ENCODE data around the gene CRISP2. TPM values are rescaled to one million over a fixed set of nuclear protein-coding genes. Genes with fewer than 3 reads are reported as not detected.

The CRISP2 gene
- total RNA-seq, 1 experiment from 2014 or later, result not detected

GRCh38 chr6:49676671-49677281 is 36.6 kb downstream of the CRISP2 start:
- Histone ChIP-seq H3K4me3 (ENCODE audit: low read depth, low read length, poor library complexity, severe bottlenecking) (no peak overlapping the region), H3K27ac (ENCODE audit: low read depth, low read length, poor library complexity, severe bottlenecking) (no peak overlapping the region), H3K9me3 (ENCODE audit: low read depth, low read length, poor library complexity, severe bottlenecking) (peaks cover 5% of the 10 kb centered on the region), H3K36me3 (ENCODE audit: insufficient read depth, low read length, poor library complexity, severe bottlenecking) (no peaks in the 10 kb centered on the region), H3K27me3 (replicated peaks; ENCODE audit: insufficient read depth, low read depth, low read length, poor library complexity) (peaks cover 2% of the 10 kb centered on the region), H3K4me1 (ENCODE audit: insufficient read depth, low read length, poor library complexity, severe bottlenecking) (no peaks in the 10 kb centered on the region)
- DNase-seq (ENCODE audit: low spot score), result no peak
- TF ChIP-seq CTCF (conservative IDR thresholded peaks at IDR 0.05; ENCODE audit: low read depth, low read length), result no peak
- TF ChIP-seq EZH2 (IDR thresholded peaks at IDR 0.05; ENCODE audit: borderline replicate concordance, low read depth, low read length, poor library complexity, severe bottlenecking), result no peak
- POLR2A ChIA-PET (ENCODE audit: low non-redundant PET), result no interaction called here
- intact Hi-C loops (cut with micrococcal nuclease; ENCODE audit: unreplicated experiment), result no loop called here
- CTCF ChIA-PET, result no interaction called here
- no TSS peak for BruUV-seq (replicated peaks)

- H3K4me1 ChIP-seq (ENCODE audit: insufficient read depth, low read length, poor library complexity, severe bottlenecking), result no peaks in the 10 kb centered on the region
- ChIA-PET CTCF (interaction anchor here (0.6 kb wide), 1 partner anchor 58 kb away, joined by 3 read pairs; no protein-coding TSS in a partner anchor), POLR2A (ENCODE audit: low non-redundant PET) (no interaction called here)
- intact Hi-C loops (cut with micrococcal nuclease; ENCODE audit: unreplicated experiment), result no loop called here
- no peak for TF ChIP-seq CTCF (conservative IDR thresholded peaks at IDR 0.05; ENCODE audit: low read depth, low read length)
- no peak for TF ChIP-seq EZH2 (IDR thresholded peaks at IDR 0.05; ENCODE audit: borderline replicate concordance, low read depth, low read length, poor library complexity, severe bottlenecking)
- H3K36me3 ChIP-seq (ENCODE audit: insufficient read depth, low read length, poor library complexity, severe bottlenecking), result no peaks in the 10 kb centered on the region
- BruUV-seq (replicated peaks), result no TSS peak
- H3K27me3 ChIP-seq (replicated peaks; ENCODE audit: insufficient read depth, low read depth, low read length, poor library complexity), result peaks cover 2% of the 10 kb centered on the region
- no peak for DNase-seq (ENCODE audit: low spot score)
- no peak overlapping the region for H3K4me3 ChIP-seq (ENCODE audit: low read depth, low read length, poor library complexity, severe bottlenecking)
- peaks cover 6% of the 10 kb centered on the region for H3K9me3 ChIP-seq (ENCODE audit: low read depth, low read length, poor library complexity, severe bottlenecking)
- H3K27ac ChIP-seq (ENCODE audit: low read depth, low read length, poor library complexity, severe bottlenecking), result no peak overlapping the region
Observed at GRCh38 chr6:49675816-49676215, 37.5 kb downstream of the CRISP2 start.

GRCh38 chr6:49668083-49668511 is 45.2 kb downstream of the CRISP2 start:
- H3K36me3 ChIP-seq (ENCODE audit: insufficient read depth, low read length, poor library complexity, severe bottlenecking), result no peaks in the 10 kb centered on the region
- no peaks in the 10 kb centered on the region for H3K27me3 ChIP-seq (replicated peaks; ENCODE audit: insufficient read depth, low read depth, low read length, poor library complexity)
- DNase-seq (ENCODE audit: low spot score), result no peak
- no TSS peak for BruUV-seq (replicated peaks)
- no peak for TF ChIP-seq CTCF (conservative IDR thresholded peaks at IDR 0.05; ENCODE audit: low read depth, low read length)
- no peak for TF ChIP-seq EZH2 (IDR thresholded peaks at IDR 0.05; ENCODE audit: borderline replicate concordance, low read depth, low read length, poor library complexity, severe bottlenecking)
- H3K4me3 ChIP-seq (ENCODE audit: low read depth, low read length, poor library complexity, severe bottlenecking), result no peak overlapping the region
- peaks cover 6% of the 10 kb centered on the region for H3K9me3 ChIP-seq (ENCODE audit: low read depth, low read length, poor library complexity, severe bottlenecking)
- POLR2A ChIA-PET (ENCODE audit: low non-redundant PET), result no interaction called here
- H3K4me1 ChIP-seq (ENCODE audit: insufficient read depth, low read length, poor library complexity, severe bottlenecking), result no peaks in the 10 kb centered on the region
- intact Hi-C loops (cut with micrococcal nuclease; ENCODE audit: unreplicated experiment), result no loop called here
- H3K27ac ChIP-seq (ENCODE audit: low read depth, low read length, poor library complexity, severe bottlenecking), result no peak overlapping the region
- CTCF ChIA-PET, result no interaction called here
